NCI-H2107 treated with DMSO at 0.1 percent for 48 hours (cell line): Measurements from ENCODE around the gene RHOG.

Experiments used
- DNase-seq: peaks from one replicate; lab custom pipeline; 2025; ENCODE audit not compliant: unreplicated experiment; lab: John Stamatoyannopoulos, UW

The RHOG gene

DNA sequence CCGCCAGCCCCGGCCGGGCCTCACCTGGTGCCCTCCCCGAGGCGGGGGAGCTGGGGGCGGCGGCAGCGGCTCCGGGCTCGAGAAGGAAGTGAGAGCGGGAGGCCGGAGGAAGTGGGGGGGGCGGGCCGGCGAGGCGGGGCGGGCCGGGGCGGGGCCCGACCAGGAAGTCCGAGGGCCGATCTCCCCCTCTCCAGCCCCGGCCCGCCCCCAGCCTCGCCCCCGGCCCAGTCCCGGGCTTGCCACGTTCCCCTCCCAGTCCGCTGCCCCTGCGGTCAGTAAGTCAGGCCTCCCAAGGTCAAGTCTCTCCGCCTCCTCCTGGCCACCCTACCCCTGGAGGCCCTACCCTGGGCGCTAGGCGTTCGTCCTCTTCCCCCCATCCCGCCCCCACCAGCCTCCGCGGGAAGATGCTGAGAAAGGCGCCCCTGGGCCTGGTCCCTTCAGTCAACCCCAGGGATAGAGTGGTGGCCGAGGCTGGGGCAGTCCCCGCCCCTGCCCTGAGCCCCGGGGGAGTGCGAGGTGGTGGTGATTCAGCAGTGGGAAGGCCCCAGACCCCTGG, at the start of gene RHOG:
RHOG (minus strand) TSS at position 90 of the 556 bp plus-strand sequence. CDS start 12,821 bp downstream, outside the sequence.
- no peak for DNase-seq

DNA sequence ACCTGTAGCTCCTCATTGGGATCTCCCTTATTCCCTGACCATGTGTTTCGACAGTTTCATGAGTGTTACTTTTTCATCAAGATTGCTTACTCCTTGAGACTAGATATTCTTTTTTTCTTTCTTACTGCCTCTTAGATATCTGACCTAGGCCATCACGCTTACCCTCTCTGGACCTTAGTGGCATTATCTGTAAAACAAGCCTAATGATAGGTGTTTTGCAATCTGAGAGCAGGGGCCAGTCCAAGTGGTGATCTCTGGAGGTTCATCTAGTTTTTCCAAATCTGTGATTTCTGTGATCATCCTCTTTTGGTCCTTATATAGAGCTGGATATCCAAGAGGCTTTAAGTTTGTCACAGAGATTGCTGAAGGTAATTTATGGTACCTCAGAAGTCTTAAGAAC, 49.3 kb upstream of the RHOG start:
- no peak for DNase-seq

DNA sequence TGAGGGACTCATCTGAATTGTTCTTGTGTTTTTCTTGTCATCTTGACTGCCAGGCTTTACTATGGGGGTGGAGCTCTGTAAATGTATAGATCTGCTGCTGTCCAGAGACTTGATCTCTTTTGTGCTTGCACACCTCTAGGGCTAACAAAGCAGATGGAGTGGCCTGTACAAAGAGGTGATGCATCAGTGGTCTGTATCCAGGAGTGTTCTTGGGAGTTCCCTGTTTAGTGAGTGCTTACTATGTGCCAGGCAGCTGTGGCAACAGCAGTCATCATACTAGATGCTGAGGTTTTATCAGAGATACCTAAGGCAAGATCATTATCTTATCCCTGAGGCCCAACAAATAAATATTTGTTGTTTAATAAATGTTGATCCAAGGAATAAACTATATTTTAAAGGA, 48.1 kb upstream of the RHOG start:
- DNase-seq: no peak

DNA sequence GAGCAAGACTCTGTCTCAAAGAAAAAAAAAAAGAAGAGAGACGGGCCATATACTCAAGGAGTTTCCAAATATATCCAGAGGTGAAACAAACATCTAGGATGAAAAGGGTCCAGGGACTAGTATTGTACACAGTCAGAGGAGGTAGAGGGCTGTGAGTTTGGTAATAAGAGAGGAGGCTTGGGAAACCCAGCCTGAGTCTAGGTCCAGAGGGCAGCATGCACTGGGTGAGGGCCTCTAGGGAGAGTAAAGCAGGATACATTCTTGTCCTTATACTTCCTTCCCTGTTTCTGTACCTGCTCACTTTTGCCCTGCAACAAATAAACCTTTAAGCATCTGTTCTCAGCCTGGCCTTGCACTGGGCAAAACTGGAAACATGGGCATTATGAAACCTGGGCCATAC, 46.2 kb upstream of the RHOG start:
- no peak for DNase-seq

DNA sequence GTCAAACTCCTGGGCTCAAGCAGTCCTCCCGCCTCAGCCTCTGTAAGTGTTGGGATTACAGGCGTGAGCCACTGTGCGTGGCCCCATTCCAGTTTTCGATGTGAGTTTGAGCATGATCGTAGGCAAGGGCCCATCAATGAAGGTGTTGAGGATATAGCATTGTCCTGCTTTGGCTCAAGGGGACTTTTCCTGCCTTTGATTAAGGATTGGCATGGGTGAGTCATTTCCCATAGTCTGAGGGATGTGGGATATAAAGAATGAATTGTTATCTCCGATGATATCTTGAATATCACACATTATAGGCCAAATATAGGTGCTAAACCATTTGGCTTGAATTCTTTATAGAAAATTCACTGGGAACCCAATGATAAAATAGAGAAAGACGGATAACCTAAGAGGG, 45.1 kb upstream of the RHOG start:
- DNase-seq: no peak

DNA sequence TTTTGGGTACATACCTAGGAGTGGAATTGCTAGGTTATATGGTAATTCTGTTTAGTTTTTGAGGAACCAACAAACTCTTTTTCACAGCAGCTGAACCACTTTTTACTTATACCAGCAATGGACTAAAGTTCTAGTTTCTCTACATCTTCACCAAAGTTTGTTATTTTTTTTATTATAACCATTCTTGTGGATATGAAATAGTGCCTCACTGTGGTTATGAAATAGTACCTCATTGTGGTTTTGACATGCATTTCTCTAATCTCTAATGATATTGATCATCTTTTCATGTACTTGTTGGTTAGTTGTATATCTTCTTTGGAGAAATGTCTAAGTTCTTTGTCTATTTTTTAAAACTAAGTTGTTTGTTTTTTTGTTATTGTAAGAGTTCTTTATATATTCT, 41.9 kb upstream of the RHOG start:
- no peak for DNase-seq

DNA sequence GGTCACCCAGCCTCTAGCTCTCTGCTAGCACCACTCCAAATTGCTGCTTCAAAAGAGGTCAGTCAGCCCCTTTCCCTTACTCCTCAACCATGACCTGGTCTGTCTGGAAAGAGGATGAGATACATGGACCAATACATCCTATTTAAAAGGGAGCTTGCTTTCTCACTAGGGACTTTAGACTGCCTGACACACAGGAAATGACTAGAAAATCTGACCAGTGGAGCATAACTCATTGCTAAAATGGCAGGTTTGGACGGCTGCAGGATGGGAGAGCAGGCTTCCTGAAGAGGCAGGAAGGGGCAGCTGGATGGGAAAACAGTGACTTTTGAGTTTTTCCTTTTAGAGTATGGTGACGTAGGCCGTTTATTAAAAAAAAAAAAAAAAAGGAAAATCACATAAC, 40.0 kb upstream of the RHOG start:
- no peak for DNase-seq

DNA sequence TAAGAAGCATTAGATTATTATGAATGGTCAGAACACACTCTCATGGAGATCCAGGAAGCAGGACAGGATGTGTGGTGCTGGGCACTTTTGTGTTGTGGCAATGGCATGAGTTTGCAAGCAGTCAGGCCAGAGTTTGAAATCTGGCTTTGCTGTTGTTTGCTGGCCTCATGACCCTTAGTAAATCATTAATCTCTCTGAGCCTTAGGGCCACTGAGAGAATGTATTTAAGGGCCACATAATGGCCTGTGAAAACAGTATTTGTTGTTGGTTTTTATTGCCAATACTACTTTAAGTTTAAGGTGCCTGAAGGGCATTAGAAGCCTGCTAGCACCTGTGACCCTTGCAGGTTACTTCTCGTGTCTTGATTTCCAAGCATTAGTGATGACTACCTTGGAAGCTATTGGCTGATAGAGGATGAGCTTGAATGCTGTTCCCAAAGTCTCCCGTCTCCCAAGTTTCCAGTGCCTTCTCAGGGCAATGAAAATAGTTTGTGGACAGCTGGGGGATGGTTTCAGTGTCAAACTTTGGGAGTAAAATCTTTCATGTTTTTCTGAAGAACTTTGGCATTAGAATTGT, 39.3 kb upstream of the RHOG start:
- DNase-seq: no peak

DNA sequence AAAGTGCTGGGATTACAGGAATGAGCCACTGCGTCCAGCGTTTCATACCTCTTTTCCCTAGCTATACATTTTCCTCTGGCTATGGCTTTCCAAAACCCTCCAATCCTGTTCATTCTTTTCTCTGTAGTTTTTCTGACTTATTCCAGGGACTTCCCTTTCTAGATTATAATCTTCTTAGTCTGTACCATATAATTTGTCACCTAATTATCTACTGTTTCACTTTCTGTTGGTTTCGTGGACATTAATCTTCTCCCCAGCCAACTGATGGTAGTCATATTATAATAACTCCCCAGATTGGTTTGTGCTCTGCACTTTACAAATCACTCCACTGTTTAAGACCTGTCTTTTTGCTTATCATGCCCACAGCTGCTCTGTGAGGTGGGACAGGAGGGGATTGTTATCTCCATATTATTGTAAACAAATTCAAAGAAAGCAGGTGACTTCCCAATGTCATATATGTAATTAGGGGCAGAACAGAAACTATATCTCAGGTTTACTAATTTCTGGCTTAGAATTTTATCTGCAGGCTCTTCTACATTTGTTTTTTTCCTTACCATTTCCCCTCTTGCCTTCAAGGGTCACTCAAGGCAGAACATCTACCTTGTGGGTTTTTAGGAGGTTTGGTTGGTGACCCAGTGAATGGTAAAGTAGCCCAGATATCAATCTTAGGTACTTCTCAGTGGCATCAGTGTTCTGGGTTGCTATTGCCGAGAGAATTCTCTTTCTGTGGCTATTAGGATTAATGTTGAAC, 38.6 kb upstream of the RHOG start:
- no peak for DNase-seq

DNA sequence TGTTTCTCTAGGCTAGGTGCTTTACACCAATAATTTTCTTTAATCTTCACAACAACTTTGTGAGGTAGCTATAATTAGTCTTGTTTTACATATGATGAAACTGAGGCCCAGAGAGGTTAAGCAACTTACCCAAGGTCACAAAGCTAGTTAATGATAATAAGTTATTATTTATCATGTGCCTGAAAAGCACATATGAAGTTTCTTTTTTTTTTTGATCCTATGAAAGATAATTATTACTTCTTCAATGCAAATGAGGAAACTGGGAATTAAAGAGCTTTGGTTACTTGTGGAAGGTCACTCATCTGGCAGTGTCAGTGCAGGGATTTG, 37.5 kb upstream of the RHOG start:
- no peak for DNase-seq

DNA sequence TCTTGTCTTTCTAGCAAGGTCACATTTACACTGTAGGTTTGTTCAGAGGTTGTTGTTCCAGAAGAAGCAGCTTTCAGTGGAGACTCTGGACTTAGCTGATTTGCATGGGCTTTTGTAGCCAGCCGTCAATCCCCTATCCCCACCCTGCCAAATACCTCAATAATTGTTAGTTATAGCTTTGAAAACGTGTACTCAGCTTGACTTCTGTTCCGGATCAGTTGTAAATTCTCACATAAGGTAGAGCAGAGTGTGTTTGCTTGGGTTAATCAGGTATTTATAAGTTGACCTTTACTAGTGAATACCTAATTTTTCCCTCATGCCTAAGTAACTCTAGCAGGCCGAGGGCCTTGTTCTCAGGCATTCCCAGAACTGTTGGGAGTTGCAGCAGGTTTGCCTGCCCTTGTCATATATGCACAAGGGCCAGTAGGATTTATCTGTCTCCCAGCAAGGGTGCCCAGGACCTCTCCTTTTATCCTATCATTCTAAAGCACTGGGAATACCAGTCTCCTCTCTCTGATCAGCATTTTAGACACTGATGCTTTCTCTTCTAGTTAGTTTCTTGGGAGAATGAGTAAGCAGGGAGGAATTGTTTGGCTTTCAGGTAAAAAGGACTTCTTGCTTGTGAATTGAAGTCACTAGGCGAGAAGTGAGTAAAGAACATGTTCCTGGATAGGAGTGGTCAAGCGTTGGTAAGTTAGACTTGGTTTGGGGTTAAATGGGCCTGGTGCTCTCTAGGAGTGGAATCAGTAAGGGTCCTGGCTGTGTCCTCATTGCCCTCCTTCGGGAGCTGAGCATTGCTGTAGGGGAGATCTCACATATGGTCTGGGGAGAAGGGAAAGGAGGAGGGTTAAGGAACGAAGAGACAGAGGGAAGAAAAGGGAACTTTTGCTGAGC, 36.9 kb upstream of the RHOG start:
- DNase-seq: no peak

DNA sequence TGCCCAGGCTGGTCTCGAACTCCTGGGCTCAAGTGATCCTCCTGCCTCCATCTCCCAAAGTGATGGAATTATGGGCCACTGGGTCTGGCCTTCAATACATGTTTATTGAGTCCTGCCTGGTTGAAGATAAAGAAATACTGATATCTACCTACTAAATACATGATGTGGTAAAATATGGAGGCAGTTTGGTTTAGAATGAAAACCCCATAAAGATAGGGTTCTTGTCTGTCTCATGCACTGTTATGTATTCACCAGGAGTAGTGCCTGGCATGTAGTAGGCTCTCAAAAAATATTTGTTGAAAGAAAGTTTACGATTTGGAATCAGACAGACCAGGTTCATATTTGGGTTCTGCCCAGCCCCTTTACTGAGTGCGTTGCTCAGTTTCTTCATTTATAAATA, 35.9 kb upstream of the RHOG start:
- DNase-seq: no peak

DNA sequence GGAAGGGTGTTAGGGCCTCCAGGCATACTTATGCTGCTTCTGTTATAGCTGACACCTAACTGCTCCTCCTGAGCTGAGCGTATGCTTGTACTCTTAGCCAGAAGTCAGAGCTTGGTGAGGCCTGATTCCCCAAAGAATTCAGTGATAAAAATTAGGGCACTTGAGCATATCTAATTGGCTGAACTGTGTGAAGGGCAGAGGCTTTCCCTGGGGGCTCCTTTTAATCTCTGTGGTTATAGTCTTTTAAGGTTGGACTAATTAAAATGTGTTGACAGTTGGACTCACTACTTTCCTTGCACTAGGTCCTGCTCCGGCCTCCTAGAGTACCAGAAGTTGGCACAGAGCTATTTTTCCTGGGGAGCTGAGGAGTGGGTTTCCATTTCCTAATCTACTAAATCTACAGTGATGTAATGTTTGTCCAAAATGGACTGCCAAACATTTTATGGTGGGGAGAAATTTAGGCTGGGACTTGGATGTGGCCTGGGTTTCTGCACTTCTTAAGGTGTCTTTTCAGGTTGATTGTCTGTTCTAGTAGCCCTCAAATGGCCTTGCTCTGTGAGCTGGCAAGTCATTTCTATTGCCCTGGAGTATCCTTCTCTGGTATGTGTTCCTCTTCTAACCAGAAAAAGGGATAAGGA, 33.1 kb upstream of the RHOG start:
- DNase-seq: no peak

DNA sequence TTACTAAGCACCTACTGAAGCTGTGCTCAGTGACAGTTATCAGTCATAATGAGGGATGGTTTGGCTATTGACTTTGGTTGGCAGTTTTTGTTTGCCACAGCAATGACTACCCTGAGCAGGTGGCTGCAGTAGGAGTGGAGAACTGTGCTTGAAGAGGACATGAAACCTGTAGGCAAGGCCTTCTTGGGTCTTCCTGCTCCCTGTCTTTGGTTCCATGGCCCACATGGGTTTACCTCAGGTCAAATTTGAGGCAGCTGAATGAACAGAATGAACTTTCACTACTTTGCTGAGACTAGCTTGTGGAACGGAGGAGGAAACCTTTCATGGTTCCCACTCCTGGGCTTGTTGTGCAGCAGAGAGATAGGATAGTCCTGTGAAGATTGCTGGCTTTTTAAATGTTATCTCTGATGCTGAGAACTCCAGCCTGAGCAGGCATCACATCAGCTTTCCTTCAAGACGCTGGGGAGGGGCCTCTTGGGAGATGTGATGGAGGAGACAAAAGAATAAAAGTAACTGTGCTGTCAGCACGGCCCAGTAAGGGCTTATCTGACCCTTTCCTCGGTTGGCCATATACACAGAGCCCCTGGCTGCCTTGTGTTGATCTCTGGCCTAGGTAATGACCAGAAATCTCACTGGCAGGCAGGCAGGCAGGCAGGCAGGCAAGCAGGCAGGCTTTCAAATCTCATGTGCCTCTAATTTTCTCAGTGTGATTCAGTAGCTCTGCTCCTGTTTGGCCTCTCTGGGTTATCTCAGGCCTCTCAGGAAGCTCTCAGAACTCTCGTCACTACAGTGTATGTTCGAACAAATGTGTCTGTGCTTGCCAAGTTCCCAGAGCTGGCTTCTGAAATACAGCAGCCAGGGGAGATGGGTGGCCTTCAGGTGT, 26.7 kb upstream of the RHOG start:
- no peak for DNase-seq

DNA sequence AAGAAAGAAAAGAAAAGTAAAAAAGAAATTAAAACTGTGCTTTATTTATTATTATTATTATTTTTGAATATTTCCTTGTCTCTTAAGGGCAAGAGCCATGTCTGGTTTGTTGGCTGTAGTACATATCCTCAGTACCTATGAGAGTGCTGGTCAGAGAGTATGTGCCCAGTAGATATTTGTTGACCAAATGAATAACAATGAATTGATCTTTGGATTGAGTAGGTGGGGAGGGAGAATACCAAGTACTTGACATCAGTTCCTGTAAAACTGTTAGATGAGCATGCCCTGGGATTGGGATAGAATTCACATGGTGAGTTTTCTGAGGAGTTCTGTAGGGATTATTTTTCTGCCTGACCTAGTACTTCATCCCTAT, 26.1 kb upstream of the RHOG start:
- no peak for DNase-seq

DNA sequence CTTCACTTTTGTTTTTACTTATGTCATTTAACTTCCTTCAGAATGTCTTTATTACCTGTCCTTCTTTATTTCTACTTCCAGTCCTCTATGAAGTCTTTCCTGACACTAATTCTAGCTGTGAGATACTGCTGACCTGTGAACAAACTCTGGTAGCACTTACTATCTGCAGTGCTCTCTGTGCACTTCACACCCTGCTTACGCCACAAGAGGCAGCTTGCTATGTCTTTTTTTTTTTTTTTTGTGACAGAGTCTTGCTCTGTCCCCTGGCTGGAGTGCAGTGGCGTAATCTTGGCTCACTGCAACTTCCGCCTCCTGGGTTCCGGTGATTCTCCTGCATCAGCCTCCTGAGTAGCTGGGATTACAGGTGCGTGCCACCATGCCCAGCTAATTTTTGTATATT, 25.4 kb upstream of the RHOG start:
- no peak for DNase-seq

DNA sequence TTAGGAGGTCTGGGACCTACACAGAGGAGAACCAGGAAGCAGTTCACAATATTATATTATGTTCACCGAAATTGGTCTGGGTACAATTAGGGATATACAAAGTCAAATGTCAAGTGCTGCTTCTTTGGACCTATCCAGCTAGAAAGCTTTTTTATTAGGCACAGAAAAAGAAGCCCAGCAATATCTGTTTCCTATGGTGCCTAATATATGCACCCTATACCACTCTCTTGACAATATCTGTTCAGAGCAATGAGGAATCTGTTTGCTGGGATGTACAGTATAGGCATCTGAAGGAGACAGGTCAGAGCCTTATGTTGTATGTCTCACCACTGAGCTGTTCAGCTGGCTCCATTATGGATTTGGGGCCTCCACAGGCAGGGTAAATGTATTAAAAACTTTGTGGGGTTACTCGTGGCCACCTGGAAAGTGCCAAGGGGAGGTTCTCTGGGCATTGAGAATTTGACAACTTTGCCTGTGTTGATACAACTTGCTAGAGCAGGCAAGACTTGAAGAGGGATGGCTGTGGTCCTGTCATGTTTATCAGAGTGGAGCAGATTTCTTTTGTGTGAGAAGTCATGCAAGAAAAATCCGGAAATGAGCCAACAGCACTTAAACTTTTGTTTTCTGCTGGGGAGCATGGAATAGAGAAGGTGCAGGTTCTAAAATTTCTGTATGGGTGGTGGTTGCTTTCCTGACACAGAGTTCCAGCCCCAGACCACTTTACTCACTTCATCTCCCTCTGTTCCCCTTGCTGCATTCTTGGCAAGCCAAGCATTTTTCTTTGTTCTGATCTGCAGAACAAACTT, 24.8 kb upstream of the RHOG start:
- DNase-seq: peak; percentile 33

DNA sequence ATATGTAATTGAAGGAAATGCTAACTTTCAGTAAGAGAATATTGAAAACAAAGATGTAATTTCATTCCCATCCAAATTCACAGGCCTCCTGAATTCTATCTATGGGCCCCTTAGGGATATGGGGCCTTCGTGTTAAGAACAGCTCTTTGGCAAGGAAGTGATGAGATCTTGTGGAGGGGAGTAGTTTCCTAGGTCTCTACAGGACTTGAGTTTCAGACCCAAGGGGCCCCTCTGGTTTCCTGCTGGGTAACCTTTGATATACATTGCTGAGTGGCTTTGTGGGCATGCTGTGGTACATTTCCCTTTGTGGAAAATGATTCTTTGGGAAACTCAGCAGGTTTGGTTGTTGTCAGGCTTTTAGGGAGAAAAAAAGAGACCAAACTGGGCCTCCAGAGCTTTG, 20.9 kb upstream of the RHOG start:
- peak; percentile 15 for DNase-seq

DNA sequence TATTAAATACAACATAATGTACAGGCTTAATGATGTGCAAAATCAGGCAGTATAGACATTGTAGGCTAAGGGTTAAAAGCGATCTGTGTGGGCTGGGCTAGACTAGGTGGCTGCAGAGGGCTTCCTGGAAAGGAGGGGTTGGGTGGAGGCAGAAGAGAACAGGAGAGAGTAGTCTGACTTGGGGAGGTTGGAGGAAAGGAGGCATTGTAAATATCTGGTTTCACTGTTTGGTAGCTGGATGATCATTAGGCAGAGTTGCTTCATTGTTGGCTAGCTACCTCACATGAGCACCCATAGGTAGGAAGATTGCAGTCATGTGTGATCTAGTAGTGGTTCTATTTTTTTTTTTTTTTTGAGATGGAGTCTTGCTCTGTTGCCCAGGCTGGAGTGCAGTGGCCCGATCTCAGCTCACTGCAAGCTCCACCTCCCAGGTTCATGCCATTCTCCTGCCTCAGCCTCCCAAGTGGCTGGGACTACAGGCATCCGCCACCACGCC, 20.2 kb upstream of the RHOG start:
- DNase-seq: peak; percentile 28
